HG03135 (cell line): ENCODE results near the gene TEF.
"Not testable (repeated sequence)": the region's sequence is repeated elsewhere in the genome, so short reads cannot be mapped to it uniquely, and the experiment has no call there.

Experiments used
- ATAC-seq: cut with Tn5 transposase; IDR thresholded peaks from one replicate; pipeline ENCODE4 v1.9.1; 2021; ENCODE audit warnings: mild to moderate bottlenecking, moderate library complexity; ENCODE audit not compliant: unreplicated experiment

Gene TEF

DNA sequence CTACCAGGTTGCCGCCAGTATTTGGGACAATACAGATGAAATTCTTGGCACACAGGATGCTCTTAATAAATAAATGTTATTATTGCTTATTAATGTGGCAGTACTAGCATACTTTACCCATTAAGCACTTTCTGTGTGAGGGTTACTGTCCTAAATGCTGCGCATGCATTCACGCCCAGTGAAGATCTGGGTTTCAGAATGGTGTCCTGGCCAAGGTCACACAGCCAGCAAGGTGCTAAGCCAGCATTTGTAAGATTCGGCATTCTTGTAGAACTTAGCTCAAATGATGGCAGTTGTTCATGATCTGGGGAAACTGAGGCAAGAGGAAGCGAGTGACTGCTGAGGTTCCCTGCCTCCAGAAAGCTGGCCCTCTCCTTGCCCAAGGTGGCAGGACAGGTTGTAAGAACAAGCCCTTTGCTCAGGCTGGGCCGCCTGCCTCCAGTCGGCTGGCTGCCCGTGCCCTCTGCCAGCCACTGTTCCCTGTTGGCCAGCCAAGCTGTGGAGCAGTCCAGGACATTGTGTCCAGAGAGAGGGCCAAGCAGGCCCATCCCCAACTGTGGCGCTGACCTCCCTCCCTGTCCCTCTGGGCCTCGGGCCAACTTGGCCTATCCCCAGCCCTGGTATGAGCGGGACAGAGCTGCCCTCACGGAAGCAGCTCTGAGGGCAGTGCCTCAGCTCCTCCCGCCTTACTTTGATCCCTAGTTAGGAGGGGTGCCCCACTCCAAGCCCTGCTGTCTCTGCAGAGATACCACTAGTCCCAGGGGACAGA lies 36.1 kb downstream of the TEF start:
- ATAC-seq = no peak

DNA sequence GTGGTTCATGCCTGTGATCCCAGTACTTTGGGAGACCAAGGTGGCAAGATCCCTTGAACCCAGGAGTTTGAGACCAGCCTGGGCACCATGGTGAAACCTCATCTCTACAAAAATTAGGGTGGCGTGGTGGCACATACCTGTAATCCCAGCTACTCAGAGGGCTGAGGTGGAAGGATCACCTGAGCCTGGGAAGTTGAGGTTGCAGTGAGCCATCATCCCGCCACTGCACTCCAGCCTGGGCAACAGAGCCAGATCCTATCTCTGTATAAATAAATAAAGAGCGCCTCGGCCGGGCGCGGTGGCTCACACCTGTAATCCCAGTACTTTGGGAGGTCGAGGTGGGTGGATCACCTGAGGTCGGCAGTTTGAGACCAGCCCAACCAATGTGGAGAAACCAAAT lies 37.0 kb downstream of the TEF start:
- no peak for ATAC-seq

GRCh38 chr22:41425660-41426365 lies 44.1 kb downstream of the TEF start:
- no peak for ATAC-seq

DNA sequence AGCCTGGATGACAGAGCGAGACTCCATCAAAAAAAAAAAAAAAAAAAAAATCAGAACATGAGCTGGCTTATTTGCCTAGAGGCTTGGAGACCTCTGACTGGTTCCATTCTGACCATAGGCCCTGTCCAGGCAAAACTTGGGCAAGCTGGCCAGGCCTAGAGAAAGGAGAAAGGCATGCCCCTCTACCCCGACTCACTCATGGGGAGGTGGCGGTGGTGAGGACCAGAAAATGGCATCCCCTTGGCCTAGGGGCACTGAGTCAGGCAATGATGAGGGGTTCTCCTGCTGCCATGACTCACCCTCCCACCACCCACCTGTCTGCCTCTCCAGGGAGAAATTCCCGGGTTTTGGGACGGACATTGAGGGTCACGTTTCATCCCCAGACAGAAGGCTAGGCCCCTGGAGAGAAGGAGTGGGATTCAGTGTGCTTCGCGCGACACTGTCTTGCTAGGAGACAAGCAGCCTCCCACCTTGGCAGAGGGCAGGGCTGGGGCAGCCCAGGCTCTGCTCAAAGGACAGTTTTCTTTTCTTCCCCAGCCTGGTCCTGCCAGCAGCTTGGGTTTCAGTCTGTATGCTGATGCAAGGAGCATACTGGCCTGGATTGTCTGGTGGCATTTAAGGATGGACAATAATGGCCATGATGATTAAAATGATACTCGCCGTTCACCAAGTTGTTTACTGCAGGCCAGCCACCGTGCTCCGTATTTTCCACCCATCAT lies 47.6 kb downstream of the TEF start:
- ATAC-seq = no peak

- ATAC-seq = no peak
Observed at GRCh38 chr22:41429951-41430332, 48.2 kb downstream of the TEF start.

- no peak for ATAC-seq
Observed at GRCh38 chr22:41431656-41432055, 49.9 kb downstream of the TEF start.

- not testable (repeated sequence) for ATAC-seq
Observed at GRCh38 chr22:41433480-41433879, 51.7 kb downstream of the TEF start.

DNA sequence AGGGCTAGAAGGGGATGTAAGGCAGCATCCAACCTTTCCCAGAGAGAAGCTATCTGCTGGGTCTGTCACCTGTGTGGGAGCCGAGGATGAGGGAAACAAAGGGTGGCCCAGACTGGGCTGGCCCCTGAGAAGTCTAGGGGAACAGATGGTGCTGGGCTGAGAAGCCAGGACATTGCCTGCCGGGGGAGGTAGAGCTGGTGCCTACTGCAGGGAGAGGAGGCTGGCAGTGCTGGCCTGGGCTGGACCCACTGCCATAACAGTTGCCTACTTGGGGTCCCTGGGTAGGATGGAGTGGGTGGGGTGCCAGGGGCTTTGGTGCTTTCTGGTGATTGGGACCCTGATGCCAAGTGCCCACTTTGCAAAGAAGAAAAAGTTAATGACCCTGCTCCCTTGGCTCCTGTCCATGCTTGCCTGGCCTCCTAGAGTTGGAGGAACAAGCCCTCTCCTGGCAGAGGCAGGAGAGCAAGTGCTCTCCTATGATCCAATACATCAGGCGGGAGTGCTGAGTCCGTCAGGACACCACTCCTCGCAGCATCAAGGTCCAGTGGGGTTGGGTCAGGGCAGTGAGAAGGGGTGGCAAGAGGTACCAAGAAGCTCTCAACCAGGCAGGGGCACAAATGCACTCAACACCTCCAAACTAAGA lies 52.7 kb downstream of the TEF start:
- not testable (repeated sequence) for ATAC-seq

GRCh38 chr22:41435560-41435959 lies 53.8 kb downstream of the TEF start:
- no peak for ATAC-seq

DNA sequence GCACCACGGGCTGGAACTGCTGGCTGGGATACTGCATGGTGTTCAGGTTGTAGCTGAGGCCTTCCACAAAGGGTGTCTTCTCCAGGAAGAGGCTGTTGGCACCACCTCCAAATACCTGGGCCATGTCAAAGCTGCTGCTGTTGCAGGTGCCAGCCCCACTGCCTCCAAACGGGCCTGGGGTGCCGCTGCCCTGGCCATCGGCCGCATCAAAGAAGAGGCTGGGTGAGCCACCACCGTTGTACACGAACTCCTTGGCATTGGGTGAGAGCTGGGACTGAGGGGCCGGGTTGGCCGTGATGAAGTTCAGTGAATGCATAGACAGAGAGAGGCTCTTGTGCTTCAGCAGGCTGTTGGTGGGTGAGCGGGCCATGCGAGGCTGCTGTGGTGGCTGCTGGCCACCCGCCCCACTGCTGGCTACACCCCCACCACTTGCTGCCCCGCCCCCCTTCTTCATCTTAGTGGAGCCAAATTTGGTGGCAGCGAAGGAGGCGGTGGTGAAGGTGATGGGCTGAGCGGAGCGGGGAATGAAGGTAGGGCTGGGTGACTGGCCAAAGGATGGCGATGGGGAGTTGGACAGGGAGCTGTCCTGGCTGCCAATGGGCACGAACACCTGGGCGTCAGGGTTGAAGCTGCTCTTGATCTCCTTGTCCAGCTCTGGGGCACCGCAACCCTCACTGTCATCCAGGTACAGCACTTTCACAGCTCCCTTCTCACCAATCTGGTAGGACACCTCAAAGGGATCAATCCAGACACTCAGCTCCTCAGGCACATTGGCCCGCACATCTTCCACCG lies 54.8 kb downstream of the TEF start:
- no peak for ATAC-seq

DNA sequence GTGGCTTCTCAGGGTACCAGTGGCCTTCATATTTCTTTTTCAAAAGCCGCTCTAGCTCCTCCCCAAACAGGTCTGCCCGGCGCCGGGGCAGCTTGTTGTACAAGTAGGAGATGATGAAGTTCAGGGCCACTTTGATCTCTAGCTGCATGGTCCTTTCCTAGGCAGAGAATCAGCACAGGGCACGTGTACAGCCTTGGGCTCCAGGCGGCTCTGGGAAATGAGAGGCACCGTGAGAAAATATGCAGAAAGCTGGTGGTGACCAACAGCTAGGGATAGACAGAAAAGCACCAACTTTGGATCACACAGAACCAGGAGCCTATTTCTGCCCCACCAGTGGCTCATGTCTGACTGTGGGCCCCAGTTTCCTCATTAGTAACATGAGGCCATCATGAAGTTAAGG lies 55.5 kb downstream of the TEF start:
- ATAC-seq = no peak

- not testable (repeated sequence) for ATAC-seq
Observed at GRCh38 chr22:41440511-41440910, 58.8 kb downstream of the TEF start.

GRCh38 chr22:41442240-41442792 lies 60.6 kb downstream of the TEF start:
- no peak for ATAC-seq

DNA sequence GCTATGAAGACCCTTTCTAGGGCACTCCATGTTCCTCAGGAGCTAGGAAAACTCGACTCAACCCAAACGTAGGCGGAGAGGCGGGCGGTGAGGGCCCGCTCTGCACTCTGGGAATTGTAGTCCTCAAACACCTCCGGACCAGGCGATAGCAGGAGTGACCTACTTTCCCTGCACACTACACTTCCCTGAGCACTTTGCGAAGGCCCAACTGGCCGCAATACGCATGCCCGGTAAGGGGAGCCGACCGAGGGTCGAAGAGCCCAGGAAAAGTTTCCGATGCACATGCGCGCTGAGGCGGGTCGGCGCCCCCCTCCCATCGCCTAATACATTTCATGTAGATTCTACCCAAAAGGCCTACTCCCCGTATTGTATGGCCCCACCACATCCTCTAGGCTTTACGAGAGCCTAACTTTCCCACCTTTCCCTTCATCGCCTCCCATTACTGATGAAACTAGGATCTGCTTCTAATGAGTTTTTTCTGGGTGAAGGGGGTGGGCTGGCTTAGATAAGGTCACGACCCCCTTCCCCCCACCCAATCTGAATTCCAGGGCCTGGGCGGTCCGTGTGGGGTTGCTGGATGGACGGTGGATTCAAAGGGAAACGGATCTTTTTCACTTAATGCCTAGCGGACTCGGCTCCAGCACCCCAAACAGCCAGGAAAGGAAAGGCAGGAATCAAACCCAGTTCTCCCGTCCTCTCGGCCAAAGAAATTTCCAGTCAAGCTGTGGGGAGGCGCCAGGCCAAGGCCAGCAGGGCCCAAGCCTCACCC lies 62.8 kb downstream of the TEF start:
- peak; percentile 42 for ATAC-seq

- ATAC-seq = no peak
Observed at GRCh38 chr22:41445129-41446056, 63.7 kb downstream of the TEF start.

- no peak for ATAC-seq
Observed at GRCh38 chr22:41446057-41446501, 64.3 kb downstream of the TEF start.

DNA sequence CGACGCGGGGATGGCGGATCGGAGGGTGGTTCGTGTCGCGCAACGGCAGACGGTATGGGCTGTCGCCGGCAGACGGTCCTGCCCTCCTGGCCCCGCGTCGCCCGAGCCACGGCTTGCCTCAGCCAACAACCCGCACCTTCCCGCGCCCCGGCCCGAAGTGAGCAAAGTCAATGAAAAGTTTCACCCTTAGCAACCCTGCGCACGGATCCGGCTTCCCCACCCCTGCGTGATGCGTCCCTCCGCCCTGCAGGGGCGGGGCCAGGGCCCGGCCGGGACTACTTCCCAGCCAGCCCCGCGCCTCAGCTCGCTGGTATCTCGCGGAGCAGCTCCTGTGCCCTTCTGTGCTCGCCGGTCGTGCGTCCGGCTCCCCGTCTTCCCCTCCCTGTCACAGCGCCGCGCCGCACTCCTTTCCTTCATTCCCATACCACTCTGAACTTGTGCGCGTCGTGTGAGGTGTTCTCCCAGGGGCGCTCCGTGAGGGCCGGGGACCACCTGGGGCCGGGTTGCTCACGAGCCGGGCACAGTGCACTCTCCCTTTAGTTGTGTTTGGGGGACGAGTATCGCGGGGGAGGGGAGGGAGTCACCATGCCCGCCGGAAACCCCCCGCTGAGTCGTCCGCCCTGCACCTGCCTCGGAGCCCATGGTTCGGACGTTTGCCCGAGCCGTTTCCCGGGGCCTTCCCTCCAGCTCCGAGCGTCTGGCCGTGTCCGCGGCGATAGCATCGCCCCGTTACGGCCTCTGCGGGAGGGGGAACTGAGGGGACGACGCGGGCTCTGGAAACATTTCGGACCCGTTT lies 65.1 kb downstream of the TEF start, which contains the start of gene TOB2:
TSS of gene TOB2 (minus strand) at position 163 of the 796 bp plus-strand sequence. CDS start 9,456 bp downstream, outside the sequence.
- ATAC-seq = peak; percentile 37
